Liver (tissue), 3 donors: ENCODE measurements around the gene ACTN4.

Source experiments
- CTCF ChIP-seq: fragments of 150-350 bp; IDR thresholded peaks from 2 replicates; pipeline ENCODE4 v1.5.1; 2017; ENCODE audit warnings: improper control_type of control experiment, low read depth, low read length; ENCODE audit not compliant: missing input control
- FOXA1 ChIP-seq: IDR thresholded peaks from 2 replicates; pipeline ENCODE4 v1.6.1; 2016; ENCODE audit warnings: antibody characterized with exemption
- JUND ChIP-seq, 2 donors: IDR thresholded peaks; 2 replicates each; pipeline ENCODE4 v1.6.1; 2016; ENCODE audit warnings: antibody characterized with exemption in 2 of 2
- MAX ChIP-seq: IDR thresholded peaks from 2 replicates; pipeline ENCODE4 v1.6.1; 2016; ENCODE audit warnings: antibody characterized with exemption
- donor health status: healthy.
- donor health status: healthy.

GRCh38 chr19:38674388-38675171 lies 27.1 kb downstream of the ACTN4 start:
- TF ChIP-seq CTCF (no peak), MAX (no peak), JUND (IDR thresholded peaks at IDR 0.05) (no peak), FOXA1 (no peak)
